WERI-Rb-1 (cell line): ENCODE measurements around the gene MOB1B.

Source experiments
- DNase-seq: peaks from one replicate; pipeline ENCODE4 v3.0.0-alpha.2; 2020
- H3K27ac ChIP-seq: fragments of 250-450 bp; sonication (Bioruptor Pico); 2 replicates; pipeline ENCODE4 v1.5.1; 2020; ENCODE audit warnings: mild to moderate bottlenecking, moderate library complexity
- H3K27me3 ChIP-seq: fragments of 250-450 bp; sonication (Bioruptor Pico); 2 replicates; pipeline ENCODE4 v1.5.1; 2021; ENCODE audit warnings: mild to moderate bottlenecking, low read depth, moderate library complexity; ENCODE audit not compliant: insufficient read depth, severe bottlenecking
- H3K36me3 ChIP-seq: fragments of 250-450 bp; sonication (Bioruptor Pico); 2 replicates; pipeline ENCODE4 v1.5.1; 2020; ENCODE audit warnings: mild to moderate bottlenecking, moderate library complexity
- H3K4me3 ChIP-seq: 2 replicates; pipeline ENCODE4 v1.5.1; 2011; ENCODE audit warnings: low read depth, mild to moderate bottlenecking, control low read depth, low read length
- H3K9me3 ChIP-seq: fragments of 250-450 bp; sonication (Bioruptor Pico); 2 replicates; pipeline ENCODE4 v1.5.1; 2021; ENCODE audit warnings: mild to moderate bottlenecking, moderate library complexity; ENCODE audit not compliant: severe bottlenecking
- TF ChIP-seq, protein P1 (sequence below): IDR thresholded peaks from 2 replicates; pipeline ENCODE4 v1.5.1; 2011; ENCODE audit warnings: low read depth, mild to moderate bottlenecking, control low read depth, inconsistent platforms, low read length

The MOB1B gene

DNA sequence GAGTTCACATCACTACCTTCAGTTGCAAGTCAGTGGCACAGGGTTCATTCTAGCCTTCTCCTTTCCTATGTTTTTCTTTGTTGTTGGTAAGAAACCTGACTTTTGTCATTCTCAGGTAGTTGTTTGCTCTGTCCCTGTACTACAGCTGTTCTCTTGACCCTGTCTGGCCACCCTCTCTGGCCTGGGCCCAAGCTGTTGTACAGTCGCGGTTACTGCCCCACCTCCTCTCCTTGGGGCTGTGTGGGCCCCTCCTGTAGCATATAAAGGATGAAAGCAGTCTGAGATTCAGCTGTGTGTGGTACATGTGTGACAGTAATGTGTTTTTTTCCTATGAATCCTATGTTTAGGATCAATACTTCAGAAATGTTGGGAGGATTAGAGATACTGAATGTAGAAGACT, 12.5 kb downstream of the MOB1B start:
- Histone ChIP-seq H3K36me3 (0 out of 2 replicates have a peak, but pooled peaks cover 3% of the 10 kb centered on the region), H3K27me3 (no peaks in the 10 kb centered on the region), H3K9me3 (peaks cover 2% of the 10 kb centered on the region), H3K4me3 (no peak overlapping the region), H3K27ac (no peak overlapping the region)
- TF ChIP-seq, protein P1, sequence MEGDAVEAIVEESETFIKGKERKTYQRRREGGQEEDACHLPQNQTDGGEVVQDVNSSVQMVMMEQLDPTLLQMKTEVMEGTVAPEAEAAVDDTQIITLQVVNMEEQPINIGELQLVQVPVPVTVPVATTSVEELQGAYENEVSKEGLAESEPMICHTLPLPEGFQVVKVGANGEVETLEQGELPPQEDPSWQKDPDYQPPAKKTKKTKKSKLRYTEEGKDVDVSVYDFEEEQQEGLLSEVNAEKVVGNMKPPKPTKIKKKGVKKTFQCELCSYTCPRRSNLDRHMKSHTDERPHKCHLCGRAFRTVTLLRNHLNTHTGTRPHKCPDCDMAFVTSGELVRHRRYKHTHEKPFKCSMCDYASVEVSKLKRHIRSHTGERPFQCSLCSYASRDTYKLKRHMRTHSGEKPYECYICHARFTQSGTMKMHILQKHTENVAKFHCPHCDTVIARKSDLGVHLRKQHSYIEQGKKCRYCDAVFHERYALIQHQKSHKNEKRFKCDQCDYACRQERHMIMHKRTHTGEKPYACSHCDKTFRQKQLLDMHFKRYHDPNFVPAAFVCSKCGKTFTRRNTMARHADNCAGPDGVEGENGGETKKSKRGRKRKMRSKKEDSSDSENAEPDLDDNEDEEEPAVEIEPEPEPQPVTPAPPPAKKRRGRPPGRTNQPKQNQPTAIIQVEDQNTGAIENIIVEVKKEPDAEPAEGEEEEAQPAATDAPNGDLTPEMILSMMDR: no peak
- no peak for DNase-seq

DNA sequence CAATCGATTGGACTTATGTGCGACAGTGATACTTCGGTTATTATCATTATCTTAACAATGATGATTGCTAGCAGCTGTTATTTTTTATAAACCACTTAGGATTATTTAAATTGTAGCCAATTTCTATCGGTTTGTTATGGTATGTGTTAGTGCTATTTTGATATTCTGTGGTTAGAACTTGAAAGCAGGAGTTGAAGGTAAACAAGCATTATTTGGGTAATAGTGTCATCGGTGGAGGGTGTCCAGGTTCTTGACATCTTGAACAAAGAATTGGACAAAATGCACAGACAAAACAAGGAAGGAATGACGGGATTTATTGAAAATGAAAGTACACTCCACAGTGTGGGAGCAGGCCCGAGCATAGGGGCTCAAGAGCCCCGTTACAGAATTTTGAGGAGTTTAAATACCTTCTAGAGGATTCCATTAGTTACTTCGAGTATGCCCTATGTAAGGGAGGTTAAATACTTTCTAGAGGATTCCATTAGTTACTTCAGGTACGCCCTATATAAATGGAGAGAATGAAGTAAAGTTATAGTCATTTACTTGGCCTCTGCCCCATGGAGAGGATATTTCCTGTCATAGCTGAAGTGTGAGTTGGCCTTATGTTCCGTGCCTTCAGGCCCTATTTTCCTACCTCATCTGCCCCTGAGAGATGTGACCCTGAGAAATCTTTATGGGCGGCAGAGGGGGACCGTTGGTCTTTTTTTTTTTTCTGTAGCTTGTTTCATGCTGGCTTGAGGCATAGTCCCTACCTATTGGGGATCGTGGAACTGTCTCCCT, 13.1 kb downstream of the MOB1B start:
- H3K27me3 ChIP-seq: no peaks in the 10 kb centered on the region
- H3K36me3 ChIP-seq: 0 out of 2 replicates have a peak, but pooled peaks cover 3% of the 10 kb centered on the region
- no peak for DNase-seq
- H3K4me3 ChIP-seq: no peak overlapping the region
- TF ChIP-seq, protein P1: no peak
- H3K9me3 ChIP-seq: peaks cover 2% of the 10 kb centered on the region
- no peak overlapping the region for H3K27ac ChIP-seq

DNA sequence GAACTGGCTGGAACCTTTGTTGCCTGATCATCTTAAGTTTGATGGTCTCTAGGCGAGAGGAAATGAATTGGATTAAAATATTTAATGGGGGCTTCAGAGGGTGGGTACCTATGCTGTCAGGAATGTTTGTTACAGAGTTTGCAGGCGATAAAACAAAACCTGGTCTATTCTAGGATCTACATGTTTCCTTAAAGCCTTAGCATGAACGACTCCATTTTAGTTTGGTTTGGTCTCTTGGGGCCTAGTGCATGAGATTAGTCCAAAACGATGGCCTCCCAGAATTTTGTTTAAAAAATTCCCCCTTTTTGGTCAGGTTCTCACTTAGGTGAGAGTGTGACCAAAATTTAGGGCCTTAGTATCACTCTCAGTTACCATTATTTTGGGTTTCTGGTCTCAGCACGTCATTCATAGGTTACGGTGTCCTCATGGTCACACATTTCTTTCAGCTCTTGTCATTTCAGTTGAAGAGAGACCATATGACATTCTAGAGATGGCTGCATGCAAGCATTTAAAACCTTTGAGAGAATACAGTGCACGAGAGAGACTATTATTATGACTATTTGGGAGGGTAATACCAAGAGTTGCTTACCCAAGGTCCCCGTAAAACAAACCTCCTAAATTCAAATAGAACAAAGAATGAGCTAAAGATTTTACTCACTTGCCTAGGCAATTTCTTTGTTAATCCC, 13.8 kb downstream of the MOB1B start:
- H3K27ac ChIP-seq: no peak overlapping the region
- H3K36me3 ChIP-seq: 0 out of 2 replicates have a peak, but pooled peaks cover 3% of the 10 kb centered on the region
- DNase-seq: no peak
- H3K27me3 ChIP-seq: no peaks in the 10 kb centered on the region
- TF ChIP-seq, protein P1: no peak
- H3K9me3 ChIP-seq: peaks cover 2% of the 10 kb centered on the region
- no peak overlapping the region for H3K4me3 ChIP-seq

DNA sequence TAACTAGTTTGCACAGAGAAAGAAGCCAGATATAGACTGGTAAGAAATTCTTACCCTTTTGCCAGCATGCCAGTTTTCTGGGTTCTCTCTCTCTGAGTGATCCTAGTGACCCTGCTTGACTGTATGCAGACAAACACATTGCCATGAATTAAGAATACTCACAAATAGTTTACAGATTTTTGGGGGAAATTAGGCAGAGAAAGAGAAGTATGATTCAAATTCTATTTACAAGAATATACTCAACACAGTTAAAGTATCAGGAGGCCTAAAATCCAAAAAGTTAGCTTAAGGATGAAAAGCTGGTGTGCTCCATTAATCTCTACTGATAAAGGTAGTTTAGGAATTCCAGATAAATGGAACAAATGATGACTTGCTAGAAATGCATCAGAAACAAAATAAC, 18.4 kb downstream of the MOB1B start:
- H3K4me3 ChIP-seq: no peak overlapping the region
- no peak overlapping the region for H3K27ac ChIP-seq
- TF ChIP-seq, protein P1: no peak
- H3K36me3 ChIP-seq: no peaks in the 10 kb centered on the region
- DNase-seq: no peak
- H3K9me3 ChIP-seq: peaks cover 2% of the 10 kb centered on the region
- no peaks in the 10 kb centered on the region for H3K27me3 ChIP-seq

DNA sequence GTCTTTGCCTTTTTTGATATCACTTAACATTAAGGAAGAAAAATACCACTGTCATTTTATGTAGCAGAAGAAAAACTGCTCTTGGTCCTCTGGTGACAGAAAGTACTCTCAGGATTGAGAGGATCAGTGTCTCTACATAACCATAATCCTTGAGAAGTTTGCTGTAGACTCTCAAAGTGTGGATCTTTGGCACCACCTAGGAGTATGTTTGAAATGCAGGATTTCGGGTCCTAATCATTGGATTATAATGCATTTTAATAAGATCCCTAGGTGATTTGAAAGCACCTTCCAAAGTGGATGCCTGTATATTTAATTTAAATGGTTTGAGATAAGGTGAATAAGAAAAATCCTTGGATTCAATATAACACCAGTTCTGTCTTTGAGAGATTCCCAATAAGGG, 23.2 kb downstream of the MOB1B start:
- H3K27me3 ChIP-seq: no peaks in the 10 kb centered on the region
- H3K27ac ChIP-seq: no peak overlapping the region
- H3K36me3 ChIP-seq: no peaks in the 10 kb centered on the region
- no peak for DNase-seq
- TF ChIP-seq, protein P1: no peak
- H3K4me3 ChIP-seq: no peak overlapping the region
- H3K9me3 ChIP-seq: no peaks in the 10 kb centered on the region
